SKM-1 treated with dmso at 0.1 percent for 144 hours (cell line): ENCODE data around the gene SETD1B.
"Not testable (repeated sequence)": the region's sequence is repeated elsewhere in the genome, so short reads cannot be mapped to it uniquely, and the experiment has no call there.

ENCODE experiments used
- DNase-seq: peaks from one replicate; lab custom pipeline; 2025; ENCODE audit not compliant: unreplicated experiment; lab: John Stamatoyannopoulos, UW

SETD1B gene

GRCh38 chr12:121779422-121779895, 24.4 kb upstream of the SETD1B start:
- no peak for DNase-seq

GRCh38 chr12:121780429-121780828, 23.4 kb upstream of the SETD1B start:
- DNase-seq = no peak

DNA sequence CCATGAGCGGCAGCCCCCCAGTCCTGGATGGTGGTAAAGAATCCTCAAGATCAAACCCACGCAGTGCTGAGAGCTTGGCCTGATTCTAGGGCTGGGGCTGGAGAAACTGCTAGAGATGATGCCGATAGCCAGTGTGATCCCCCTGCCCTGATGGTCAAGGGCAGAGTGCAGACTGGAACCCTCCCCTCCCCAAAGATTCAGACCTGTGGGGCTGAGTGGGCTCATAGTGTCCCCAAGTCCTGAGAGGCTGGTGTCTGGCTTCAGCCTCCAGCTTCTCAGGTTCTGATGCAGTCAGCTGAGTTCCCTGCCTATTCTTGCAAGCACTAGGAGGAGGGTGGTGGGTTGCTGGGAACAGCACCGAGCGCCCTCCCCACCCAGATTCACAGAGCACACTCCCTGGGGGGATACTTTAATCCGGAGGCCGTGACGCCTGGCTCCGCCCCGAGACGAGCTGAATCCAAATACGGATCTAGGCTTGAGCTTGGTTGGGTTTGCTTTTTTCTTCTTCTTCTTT, 22.3 kb upstream of the SETD1B start:
- no peak for DNase-seq

DNA sequence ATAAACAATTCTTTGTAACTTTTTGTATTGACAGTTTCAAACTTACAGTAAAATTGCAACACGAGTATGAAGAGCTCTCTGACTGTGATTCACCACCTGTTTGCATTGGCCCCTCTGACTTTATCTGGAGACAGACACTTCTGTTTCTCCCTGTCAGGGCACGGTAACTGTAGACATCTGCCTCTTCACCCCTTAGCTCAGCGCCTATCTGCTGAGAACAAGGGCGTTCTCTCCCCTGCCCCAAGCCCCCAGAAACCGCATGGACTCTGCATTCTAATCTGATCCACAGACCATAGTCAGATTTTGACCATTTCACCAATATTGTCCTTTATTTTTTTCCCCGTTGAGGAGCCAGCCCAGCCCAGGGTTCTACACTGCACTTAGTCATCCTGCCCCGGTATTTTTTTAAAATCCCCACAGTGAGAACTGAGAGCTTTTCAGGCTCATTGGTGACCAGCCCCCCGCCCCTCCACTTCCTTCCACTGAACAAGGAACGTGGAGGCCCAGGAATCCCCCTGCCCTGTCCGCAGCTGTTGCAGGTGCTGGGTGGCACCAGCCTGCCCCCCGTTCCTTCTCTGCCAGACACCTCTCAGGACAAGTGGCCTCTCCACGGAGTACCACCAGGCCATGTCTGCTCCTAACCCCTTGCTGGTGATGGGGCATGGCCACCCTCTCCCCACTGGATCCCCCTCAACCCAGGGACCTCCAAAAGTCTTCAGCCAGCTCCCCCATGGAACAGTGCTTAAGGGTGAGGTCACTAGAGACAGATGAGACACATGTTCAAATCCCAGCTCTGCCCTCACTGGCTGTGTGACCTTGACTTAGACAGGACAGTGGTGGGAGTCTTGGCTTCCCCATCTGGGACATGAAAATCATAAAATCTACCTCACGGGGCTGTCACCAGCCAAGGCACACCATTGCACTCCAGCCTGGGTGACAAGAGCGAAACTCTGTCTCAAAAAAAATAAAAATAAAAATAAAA, 21.5 kb upstream of the SETD1B start:
- no peak for DNase-seq

DNA sequence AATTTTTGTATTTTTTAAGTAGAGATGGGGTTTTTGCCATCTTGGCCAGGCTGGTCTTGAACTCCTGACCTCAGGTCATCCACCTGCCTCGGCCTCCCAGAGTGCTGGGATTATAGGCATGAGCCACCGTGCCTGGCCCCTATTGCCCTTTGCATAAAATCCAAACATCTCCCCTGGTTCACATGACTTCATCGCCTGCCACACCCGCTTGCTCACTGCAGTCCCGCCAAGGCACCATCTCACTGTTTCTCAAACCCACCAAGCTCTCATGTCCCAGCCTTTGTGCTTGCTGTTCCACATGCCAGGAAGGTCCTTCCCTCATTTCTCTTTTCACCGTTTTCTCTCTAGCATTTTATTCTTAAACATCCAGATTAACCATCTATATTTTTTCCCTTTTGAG, 20.0 kb upstream of the SETD1B start:
- no peak for DNase-seq

- DNase-seq = no peak
These were observed 19.3 kb upstream of the SETD1B start for GRCh38 chr12:121784460-121784859.

GRCh38 chr12:121786440-121786825, 17.4 kb upstream of the SETD1B start:
- DNase-seq = no peak

GRCh38 chr12:121787063-121788025, 16.5 kb upstream of the SETD1B start:
- no peak for DNase-seq

GRCh38 chr12:121788176-121788818, 15.5 kb upstream of the SETD1B start:
- no peak for DNase-seq

DNA sequence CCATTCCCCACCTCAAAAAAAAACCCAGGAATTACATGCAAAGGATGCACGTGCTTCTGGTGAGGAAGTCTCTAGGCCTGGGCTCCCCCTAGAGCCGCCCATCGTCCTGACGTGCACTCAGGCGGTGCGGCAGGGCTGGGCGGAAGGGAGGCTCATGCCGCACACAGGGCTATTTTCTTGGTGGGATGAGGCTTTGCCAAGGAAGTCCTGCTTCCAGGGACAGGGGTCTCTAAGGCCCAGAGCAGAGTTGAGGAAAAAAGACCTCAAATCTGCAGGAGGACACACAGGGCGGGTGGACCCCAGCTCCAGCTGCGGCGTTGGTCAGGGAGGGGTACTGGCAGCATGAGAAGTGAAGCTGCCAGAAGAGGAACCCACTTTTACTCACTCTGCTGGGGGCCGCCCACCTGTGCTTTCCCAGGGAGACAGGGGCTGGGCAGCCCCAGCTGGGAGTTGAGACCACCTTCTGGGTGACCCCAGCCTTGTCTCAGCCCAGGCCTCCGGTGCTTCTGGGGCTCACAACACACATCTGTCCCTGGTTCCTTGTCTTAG, 14.5 kb upstream of the SETD1B start:
- no peak for DNase-seq

DNA sequence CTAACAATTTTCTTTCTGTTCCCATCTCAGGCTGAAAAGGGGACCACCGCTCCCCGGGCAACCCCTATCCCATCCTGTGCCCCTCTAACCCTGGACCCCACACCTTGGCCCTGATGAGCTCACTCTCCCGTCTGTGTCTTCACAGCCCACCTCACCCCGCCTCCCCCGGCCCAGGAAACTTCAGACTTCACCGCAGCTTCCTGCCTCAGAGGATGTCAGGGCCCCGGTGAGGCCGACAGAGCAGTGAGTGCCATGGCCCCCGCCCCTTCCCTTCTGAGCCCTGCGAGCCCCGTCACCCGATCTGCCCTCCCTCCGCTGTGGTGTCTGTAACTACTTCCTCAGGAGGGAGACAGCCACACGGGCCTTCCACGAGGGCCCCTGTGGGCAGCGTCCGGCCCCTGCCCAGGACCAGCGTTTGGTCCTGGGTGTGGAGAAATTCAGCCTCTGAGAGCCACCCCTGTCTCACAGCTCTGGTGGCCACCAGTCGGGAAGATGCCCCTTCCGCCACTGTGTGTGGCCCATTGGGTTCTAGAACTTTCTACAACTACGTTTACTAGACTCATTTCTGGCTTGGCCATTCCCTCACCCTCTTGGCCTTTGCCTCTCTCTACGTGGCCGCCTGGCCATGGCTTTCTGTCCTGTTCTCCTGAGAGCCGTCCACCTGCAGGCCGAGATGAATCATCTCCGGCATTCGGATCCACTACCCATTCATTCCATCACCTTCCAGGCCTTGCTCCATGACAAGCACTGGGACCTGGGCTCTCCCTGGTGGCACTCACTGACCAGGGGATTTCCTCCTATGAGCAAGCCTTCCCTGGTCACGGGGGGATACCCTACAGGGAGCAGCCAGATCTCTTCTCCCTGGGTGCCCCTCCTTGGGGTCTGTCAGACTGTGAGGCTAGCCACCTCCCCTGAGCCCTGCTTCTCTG, 13.7 kb upstream of the SETD1B start:
- DNase-seq = peak; percentile 74

GRCh38 chr12:121790785-121791184, 13.0 kb upstream of the SETD1B start:
- not testable (repeated sequence) for DNase-seq

DNA sequence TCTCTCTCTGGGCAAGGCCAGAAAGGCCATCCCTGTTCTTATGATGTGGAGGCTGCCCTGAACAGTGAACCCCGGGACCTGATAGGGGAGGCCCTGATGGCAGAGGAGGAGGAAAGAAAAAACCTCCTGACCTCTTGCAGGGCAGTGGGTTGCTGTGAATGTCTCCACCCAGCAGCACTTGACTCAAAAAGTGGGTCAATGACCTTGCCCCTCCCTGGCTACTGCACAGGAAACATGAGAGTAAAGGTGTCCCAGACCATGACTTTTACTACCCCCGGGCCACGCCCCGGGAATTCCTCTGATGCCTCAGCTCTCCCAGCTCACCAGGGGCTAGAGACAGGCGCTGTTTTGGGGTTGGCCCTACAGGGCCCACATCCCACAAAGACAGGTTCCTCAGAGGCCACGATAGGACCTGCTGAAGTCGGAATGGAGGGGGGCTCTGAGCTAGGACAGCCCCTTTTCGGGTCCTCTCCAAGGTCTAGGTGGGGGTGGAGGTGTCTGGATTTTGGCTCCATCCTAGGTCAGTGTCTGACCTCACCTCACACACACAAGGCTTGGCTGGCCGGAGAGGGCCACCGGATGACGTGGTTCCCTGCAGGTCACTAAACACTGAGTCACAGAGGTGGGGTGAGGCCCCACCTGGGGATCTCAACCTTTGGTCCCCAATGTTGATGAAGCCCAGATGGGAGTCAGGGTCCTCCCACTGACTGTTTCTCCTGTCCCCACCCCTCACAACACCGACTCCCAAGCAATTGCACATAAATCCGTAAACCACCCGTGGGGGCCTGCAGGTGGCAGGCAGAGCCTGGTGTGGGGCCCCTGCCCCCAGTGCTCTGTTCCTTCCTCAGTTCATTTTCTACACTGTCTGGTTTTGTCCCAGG, 11.9 kb upstream of the SETD1B start:
- no peak for DNase-seq

DNA sequence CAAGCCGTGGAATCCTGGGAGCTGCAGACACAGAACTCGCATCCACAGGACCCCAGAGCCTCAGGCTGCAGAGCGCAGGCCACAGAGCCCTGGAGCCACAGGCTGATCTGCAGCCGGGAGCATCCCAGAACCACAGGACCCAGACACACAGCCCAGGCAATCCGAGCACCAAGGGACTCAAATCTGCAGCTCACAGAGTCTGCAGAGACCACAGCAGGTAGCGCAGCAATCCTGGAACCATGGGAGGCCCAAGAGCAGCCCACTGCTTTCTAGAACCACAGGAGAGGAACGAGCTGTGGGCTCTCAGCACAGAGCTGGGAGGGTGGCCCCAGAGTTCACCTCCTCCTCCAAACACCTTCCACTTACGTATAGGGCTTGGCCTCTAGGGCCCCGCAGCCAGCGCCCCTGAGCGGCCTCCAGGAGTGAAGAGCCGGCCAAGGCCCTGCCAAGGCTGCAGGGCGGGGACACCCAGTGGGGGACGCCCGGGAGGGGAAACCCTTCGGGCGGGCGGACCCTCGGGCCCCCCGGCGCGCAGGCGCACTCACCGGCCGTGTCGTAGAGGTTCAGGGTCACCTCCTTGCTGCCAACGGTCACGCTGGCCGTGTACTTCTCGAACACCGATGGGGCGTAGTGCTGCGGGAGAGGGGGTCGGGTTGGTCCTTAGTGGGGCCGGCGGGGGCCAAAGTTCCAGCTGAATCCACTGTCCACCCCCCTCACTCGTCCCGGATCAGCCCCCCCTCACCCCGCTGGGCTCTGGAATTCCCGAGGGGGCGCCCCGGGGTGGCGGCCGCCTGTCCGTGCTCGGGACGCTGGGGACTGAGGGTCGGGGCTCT, 11.0 kb upstream of the SETD1B start:
- no peak for DNase-seq

- DNase-seq = no peak
These were observed 10.4 kb upstream of the SETD1B start, which contains the start of gene RHOF for GRCh38 chr12:121793440-121793837. RHOF (minus strand) TSS chr12:121793688; CDS start chr12:121793633, 55 bp downstream.

GRCh38 chr12:121793838-121794533, 9.8 kb upstream of the SETD1B start:
- DNase-seq = peak; percentile 66

DNA sequence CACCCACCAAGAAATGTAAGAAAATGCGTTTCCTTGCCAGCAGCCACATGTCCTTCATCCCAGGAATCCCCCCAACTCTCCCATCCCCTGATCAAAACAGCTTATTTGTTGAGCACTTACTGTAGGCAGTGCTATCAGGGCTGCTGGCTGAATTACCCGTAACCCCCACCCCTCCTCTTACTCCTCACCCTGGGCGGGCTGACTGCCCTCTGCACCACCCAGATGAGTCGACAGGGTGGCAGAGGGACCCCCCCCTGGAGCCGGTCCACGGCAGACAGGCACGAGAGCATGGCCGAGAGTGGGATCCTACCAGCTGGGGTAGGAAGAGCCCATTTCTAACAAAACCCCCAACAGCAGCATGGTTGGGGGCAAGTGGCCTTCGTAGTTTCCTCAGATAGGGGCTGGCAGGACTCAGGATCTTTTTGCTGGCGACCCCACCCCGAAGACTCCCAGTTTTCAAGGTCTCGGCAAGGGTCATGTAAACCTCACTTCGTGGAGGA, 9.2 kb upstream of the SETD1B start:
- DNase-seq = no peak
